Ecto neural progenitor cell (in vitro differentiated cells): ENCODE measurements around the gene AMOT.

ENCODE experiments used
- DNase-seq: peaks from one replicate; pipeline ENCODE4 v3.0.0-alpha.2; 2018; ENCODE audit warnings: low spot score

Gene AMOT

GRCh38 chrX:112799425-112799824 lies 41.2 kb downstream of the AMOT start:
- DNase-seq: no peak

DNA sequence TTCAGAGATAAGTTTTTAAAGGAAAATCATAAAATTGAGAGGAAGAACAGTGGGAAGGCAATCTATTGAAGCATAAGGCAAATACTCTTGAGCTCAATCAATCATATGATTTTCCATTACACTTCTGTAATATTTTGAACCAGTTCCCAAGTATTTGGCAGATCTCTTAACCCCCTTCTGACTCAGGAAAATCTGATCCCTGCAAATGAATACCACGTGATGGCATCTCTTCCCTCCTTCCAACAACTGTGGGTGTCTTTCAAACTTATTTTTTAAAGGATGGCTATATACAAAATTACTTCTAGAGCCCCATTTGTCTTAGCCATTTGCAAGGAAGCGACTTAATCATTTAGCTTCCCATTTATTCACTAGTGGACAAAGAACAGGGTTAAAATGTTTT lies 41.9 kb downstream of the AMOT start:
- DNase-seq: no peak

GRCh38 chrX:112789931-112790330 lies 50.7 kb downstream of the AMOT start:
- no peak for DNase-seq

- no peak for DNase-seq
Measured at GRCh38 chrX:112786076-112786475, 54.6 kb downstream of the AMOT start.

DNA sequence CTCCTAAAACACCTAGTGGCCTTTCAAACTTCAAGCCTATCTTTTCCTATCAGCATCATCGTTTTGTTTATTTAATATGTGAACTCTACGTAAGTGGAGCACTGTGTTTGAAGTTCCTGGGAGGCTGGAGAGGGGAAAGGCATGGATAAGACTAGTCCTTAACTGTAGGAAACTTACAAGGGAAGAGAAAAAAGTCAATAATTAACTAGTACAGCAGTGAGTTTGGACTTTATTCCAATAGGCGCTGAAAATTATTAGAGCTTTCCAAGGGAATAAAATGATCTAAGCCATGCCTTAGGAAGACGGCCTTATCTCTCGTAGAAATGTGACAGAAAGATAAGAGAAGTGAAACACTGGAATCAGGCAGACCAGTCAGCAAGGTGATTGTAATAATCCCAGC lies 55.3 kb downstream of the AMOT start:
- no peak for DNase-seq

DNA sequence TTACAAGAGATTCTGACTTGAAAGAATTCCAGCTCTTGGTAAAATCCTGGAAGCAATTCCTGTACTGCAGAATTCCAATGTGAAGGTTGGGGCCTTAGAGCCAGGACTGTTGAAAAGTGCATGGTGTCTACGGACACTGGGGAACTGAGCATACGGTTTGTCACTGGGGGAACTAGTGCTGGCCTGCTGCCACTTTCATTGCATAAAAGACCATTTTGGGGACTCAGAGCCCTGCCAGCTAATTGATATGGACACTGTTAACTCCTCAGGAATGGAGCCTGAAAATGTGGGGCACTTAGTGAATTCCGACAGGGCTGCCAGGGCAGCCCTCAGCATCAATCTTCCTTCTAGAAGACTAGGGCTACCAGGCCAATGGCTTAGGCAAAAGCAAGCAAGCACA lies 55.9 kb downstream of the AMOT start:
- no peak for DNase-seq

GRCh38 chrX:112779139-112779538 lies 61.5 kb downstream of the AMOT start:
- no peak for DNase-seq

DNA sequence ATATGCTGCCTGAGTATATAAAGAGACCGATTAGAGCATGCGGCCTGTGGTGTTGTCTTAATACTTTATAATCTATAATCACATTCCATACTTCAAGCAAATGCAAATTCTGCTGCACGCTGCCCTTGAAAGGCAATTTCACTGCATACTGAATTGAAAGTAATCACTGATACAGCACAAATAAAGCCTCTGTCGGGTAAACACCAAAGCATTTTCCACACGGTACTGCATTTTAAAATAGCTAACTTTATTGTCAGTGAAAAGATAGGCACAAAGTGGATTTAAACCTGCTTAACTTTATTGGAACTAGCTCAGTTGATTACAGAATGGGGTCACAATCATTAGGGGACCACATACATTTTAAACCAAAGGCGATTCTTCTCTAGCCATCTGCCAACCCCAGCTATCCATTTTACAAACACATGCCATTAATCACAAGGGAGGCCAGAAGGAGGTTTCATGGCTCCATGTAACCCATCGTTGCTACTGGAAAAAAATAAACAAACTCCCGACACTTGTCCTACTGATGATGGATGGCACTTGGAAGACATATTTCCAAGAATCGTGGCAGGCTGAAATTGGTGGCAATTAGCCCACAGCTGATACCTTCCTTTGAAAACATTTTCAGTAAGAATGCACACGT lies 65.9 kb downstream of the AMOT start:
- DNase-seq: no peak

DNA sequence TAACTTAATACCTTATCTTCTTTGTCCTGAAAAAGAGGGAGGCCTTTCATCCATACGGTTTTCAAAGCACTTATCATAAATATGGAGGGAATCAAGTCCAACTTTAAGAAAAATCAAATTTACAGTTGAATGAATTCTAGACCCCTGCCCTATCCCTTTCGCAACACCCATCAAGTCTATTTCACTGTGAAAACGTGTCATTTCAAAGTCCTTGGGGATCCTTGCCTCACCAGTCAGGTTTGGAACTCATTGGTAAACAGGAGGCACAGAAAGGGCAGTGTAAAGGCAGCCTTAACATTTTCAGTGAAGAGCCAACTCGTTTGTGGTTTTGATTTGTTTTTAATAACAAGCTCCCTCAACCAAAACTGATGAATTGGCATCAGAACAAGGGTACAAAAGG lies 66.5 kb downstream of the AMOT start:
- DNase-seq: no peak

GRCh38 chrX:112769034-112769433 lies 71.6 kb downstream of the AMOT start:
- no peak for DNase-seq

DNA sequence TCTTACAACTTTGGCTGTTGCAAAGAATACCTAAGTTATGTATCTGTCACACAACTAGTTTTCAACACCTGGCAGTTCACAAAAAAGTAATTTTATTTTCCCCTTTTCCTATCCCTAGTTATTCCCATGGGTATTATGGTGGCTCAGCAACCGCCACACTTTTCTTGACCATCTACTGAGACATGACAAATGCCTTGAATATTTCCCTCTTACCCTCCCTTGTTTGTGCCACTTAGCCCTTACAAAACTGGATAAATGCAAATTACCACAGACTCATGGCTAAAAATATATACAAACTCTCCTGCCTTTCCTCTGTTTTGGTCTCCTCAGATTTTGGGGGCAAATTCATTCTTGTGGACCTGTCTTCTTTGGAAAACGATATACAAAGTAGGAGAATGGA lies 72.1 kb downstream of the AMOT start:
- DNase-seq: no peak

GRCh38 chrX:112766774-112767173 lies 73.9 kb downstream of the AMOT start:
- DNase-seq: no peak

DNA sequence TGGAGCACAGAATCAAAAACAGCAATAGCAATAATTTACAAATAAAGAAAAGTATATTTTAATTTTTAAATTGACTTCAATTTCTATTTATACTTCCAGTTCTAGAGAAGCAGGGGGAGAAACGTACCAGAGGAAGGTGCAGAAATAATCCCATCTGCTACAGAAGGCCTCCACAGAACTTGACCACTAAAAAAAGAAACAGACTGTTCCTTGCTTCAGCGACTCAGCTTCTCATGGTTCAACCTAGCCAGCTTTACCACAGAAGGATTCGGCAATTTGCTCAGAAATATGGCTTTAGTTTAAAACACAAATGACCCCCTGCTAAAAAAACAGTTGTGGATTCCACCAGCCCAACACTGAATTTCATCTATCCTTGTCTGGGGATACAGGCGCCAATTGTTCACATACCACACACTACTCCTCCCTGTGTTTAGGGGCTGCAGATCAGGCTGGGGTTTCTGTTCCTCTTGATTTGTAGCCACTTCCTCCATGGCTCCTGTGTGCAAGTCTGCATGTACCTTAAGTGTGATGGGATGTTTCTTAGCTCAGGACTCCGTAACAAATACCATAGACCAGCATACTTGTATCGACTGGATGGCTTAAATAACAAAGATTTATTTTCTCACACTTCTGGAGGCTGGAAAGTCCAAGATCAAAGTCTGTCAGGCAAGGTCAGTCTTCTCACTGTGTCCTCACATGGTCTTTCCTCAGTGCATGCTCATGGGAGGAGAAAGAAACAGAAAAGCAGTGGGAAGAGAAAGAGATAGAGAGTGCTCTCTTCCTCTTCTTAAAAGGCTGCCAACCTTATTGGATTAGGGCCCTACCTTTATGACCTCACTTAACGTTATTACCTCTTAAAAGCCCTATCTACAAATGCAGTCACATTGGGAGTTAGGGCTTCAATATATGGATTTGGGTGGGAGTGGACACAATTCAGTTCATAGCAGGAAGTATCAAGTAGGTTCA lies 79.1 kb downstream of the AMOT start:
- DNase-seq: no peak

- no peak for DNase-seq
Measured at GRCh38 chrX:112760697-112761096, 79.9 kb downstream of the AMOT start.

GRCh38 chrX:112759966-112760365 lies 80.7 kb downstream of the AMOT start:
- DNase-seq: no peak

DNA sequence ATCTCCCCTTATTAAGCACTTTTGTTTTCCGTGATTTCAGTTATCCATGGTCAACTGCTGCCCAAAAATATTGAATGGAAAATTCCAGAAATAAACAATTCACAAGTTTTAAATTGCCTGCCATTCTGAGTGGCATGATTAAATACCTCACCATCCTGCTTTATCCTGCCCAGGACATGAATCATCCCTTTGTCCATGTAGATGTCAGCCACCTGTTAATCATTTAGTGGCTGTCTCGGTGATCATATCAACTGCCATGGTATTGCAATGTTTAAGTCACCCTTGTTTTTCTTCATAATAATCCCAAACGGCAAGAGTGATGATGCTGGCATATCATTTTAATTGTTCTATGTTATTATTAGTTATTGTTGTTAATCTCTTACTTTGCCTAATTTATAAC lies 81.1 kb downstream of the AMOT start:
- no peak for DNase-seq

DNA sequence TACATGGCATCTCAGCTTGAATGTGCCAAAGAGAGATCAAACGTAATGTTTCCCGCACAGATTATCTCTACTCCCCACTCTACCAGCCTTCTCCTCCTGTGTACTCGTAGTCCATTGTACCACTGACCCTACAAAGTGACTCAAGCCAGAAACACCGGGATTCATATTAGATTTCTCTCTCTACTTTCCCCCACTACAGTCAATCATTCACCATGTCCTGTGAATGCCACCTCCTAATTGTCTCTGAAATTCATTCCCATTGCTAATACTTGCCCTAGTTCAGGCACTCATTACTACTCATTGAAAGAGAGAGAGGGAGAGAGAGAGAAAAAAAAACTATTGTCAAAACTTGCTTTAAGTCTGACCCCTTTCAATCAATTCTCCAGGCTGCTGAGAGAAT lies 82.7 kb downstream of the AMOT start:
- DNase-seq: no peak

GRCh38 chrX:112753116-112753515 lies 87.5 kb downstream of the AMOT start:
- DNase-seq: no peak

GRCh38 chrX:112751076-112751475 lies 89.6 kb downstream of the AMOT start:
- DNase-seq: no peak

DNA sequence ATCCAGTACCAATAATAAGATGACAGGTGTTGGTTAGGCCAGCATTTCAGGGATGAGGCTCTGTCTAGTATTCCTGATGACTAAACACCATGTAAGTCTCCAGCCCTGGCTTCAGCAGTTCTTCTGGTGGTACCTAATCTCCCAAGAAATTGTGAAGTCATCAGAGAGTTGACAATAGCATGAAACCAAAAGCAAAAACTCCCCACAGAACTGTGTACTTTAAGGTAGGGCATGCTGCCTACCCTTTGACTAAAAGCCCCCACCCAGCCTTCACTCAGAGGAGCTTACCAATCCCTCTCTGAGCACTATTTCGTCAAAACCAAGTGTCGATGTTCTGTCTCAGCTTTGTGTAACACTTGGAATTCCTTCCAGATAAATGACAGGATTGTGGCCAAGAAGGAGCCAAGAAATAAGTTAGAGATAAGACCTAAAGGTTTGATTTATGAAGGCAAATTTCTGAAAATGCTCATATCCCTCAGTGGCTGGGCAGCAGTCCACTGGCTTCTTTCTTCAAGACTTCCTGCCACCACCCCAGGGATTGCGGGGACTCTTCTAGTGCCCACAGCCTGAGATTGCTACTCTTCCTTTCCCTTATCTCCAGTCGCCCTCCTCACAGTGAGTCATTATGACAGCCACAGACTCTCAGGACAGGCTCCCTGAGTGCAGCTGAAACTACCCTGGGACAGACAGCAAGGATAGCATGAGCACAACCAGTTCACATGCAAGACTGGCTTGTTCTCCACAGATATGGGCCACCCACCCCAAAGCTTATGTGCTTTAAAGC lies 93.6 kb downstream of the AMOT start:
- DNase-seq: no peak

GRCh38 chrX:112738347-112739033 lies 102.1 kb downstream of the AMOT start:
- DNase-seq: no peak

GRCh38 chrX:112736310-112736709 lies 104.3 kb downstream of the AMOT start:
- no peak for DNase-seq
